GM12801 (cell line): Measurements from ENCODE around the gene CMTM3.

ENCODE experiments used
- CTCF ChIP-seq: IDR thresholded peaks from one replicate; pipeline ENCODE4 v1.5.1; 2011; ENCODE audit warnings: control low read depth; ENCODE audit not compliant: insufficient read length; ENCODE audit errors: extremely low read depth

CMTM3 gene

GRCh38 chr16:66587881-66588600 lies 16.5 kb upstream of the CMTM3 start:
- no peak for TF ChIP-seq CTCF

GRCh38 chr16:66588981-66589713 lies 15.4 kb upstream of the CMTM3 start:
- no peak for TF ChIP-seq CTCF

- no peak for TF ChIP-seq CTCF
Measured at GRCh38 chr16:66590322-66590721, 14.2 kb upstream of the CMTM3 start.

- no peak for TF ChIP-seq CTCF
Measured at GRCh38 chr16:66591018-66591417, 13.5 kb upstream of the CMTM3 start.

- no peak for TF ChIP-seq CTCF
Measured at GRCh38 chr16:66592241-66592640, 12.3 kb upstream of the CMTM3 start.

- TF ChIP-seq CTCF: no peak
Measured at GRCh38 chr16:66592814-66593213, 11.7 kb upstream of the CMTM3 start.

GRCh38 chr16:66594739-66595138 lies 9.8 kb upstream of the CMTM3 start:
- no peak for TF ChIP-seq CTCF
